Esophagus muscularis mucosa (tissue), 4 donors: ENCODE data around the gene WRNIP1. TPM values are rescaled to one million over a fixed set of nuclear protein-coding genes. Genes with fewer than 3 reads are reported as not detected.

Experiments used
- DNase-seq: peaks from one replicate; pipeline ENCODE4 v3.0.0-alpha.2; 2017; ENCODE audit errors: extremely low spot score
- H3K27ac ChIP-seq, 4 donors: fragments of 200-600 bp; sonication (generic); replicated peaks in 1 of 4; 1 replicate in 3 of 4; 2 replicates in 1 of 4; pipeline ENCODE4 v1.5.1; 2016 to 2019; ENCODE audit warnings: mild to moderate bottlenecking in 1 of 4
- H3K27me3 ChIP-seq, 4 donors: fragments of 200-600 bp; sonication (generic); one replicate each; pipeline versions ENCODE4 v1.5.1 to v1.6.0; 2016 to 2019
- H3K36me3 ChIP-seq, 4 donors: fragments of 200-600 bp; sonication (generic); one replicate each; pipeline ENCODE4 v1.5.1; 2016 to 2019
- H3K4me1 ChIP-seq, 4 donors: fragments of 200-600 bp; sonication (generic); one replicate each; pipeline ENCODE4 v1.5.1; 2016 to 2019
- H3K4me3 ChIP-seq, 4 donors: fragments of 200-600 bp; sonication (generic); 1 replicate in 2 of 4; 2 replicates in 2 of 4; pipeline ENCODE4 v1.5.1; 2016 to 2019; ENCODE audit warnings: mild to moderate bottlenecking in 4 of 4, moderate library complexity in 1 of 4
- H3K9me3 ChIP-seq, 4 donors: fragments of 200-600 bp; sonication (generic); 1 replicate in 3 of 4; 2 replicates in 1 of 4; pipeline ENCODE4 v1.5.1; 2016 to 2019
- CTCF ChIP-seq, 3 experiments: fragments of 200-600 bp in 2 of 3; fragments of 450-650 bp in 1 of 3; sonication (generic) in 2 of 3; IDR thresholded peaks; one replicate each; pipeline ENCODE4 v1.5.1; 2017 to 2019; ENCODE audit warnings: antibody characterized with exemption in 3 of 3, mild to moderate bottlenecking in 2 of 3, moderate library complexity in 1 of 3
- EP300 ChIP-seq: sonication (generic); formaldehyde crosslinking; IDR thresholded peaks from one replicate; pipeline ENCODE4 v1.6.1; 2017; ENCODE audit warnings: antibody characterized with exemption
- POLR2A ChIP-seq: fragments of 450-650 bp; IDR thresholded peaks from one replicate; pipeline ENCODE4 v1.6.1; 2017; ENCODE audit warnings: antibody characterized with exemption, moderate library complexity, mild to moderate bottlenecking, low read depth
- POLR2AphosphoS5 ChIP-seq, 2 donors: sonication (generic); formaldehyde crosslinking; IDR thresholded peaks; one replicate each; pipeline ENCODE4 v1.6.1; 2017; ENCODE audit warnings: antibody characterized with exemption in 2 of 2
- WGBS: methylation state at CpG from one replicate; pipeline ENCODE4 v1.1.5; 2018; 5-methylcytosine and 5-hydroxymethylcytosine counted together
- intact Hi-C: fragments of 100-400 bp; cut with DNase I; formaldehyde crosslinking; loops from one replicate; pipeline ENCODE4 v1.15.1; 2023
- total RNA-seq, 4 donors: library from RNA; depleted of rRNA; stranded (reverse); fragments of >200 nt; gene quantifications; one replicate each; pipeline versions ENCODE4 v1.1.0 to v1.2.1, GENCODE V29; 2016

The WRNIP1 gene
- total RNA-seq, 4 donors from 2014 or later: 55.2 to 77.2 (median 63.7) TPM

GRCh38 chr6:2772840-2773239 lies 7.6 kb downstream of the WRNIP1 start:
- no peaks in the 10 kb centered on the region for H3K9me3 ChIP-seq
- no peak for TF ChIP-seq EP300
- TF ChIP-seq POLR2A: no peak
- TF ChIP-seq CTCF (IDR thresholded peaks at IDR 0.05): no peak
- no peak for TF ChIP-seq POLR2AphosphoS5 (IDR thresholded peaks at IDR 0.05)
- no peak overlapping the region for H3K4me3 ChIP-seq
- H3K27ac ChIP-seq: no peak overlapping the region
- no peaks in the 10 kb centered on the region for H3K27me3 ChIP-seq
- 74% methylated on average over 3 of the region's 3 CpGs for WGBS
- H3K36me3 ChIP-seq: peaks cover 0 to 22% (median 16%) of the 10 kb centered on the region in 4 donors
- intact Hi-C loops: no loop called here
- peaks cover 42 to 71% (median 56%) of the 10 kb centered on the region in 4 donors for H3K4me1 ChIP-seq
- DNase-seq: no peak

- peaks cover 36 to 65% (median 50%) of the 10 kb centered on the region in 4 donors for H3K4me1 ChIP-seq
- H3K9me3 ChIP-seq: no peaks in the 10 kb centered on the region
- no peak for DNase-seq
- H3K27me3 ChIP-seq: no peaks in the 10 kb centered on the region
- 52% methylated on average over 3 of the region's 3 CpGs for WGBS
- H3K27ac ChIP-seq: no peak overlapping the region
- TF ChIP-seq CTCF (IDR thresholded peaks at IDR 0.05) (no peak), EP300 (no peak), POLR2AphosphoS5 (IDR thresholded peaks at IDR 0.05) (no peak), POLR2A (no peak)
- peaks cover 1 to 25% (median 16%) of the 10 kb centered on the region in 4 donors for H3K36me3 ChIP-seq
- no peak overlapping the region for H3K4me3 ChIP-seq
- intact Hi-C loops: no loop called here
Measured at GRCh38 chr6:2773449-2773848, 8.3 kb downstream of the WRNIP1 start.

GRCh38 chr6:2775003-2775402 lies 9.8 kb downstream of the WRNIP1 start:
- H3K9me3 ChIP-seq: no peaks in the 10 kb centered on the region
- H3K36me3 ChIP-seq: peaks cover 7 to 38% (median 27%) of the 10 kb centered on the region in 4 donors
- no peak for TF ChIP-seq EP300
- no peak for TF ChIP-seq POLR2A
- no peak for TF ChIP-seq CTCF (IDR thresholded peaks at IDR 0.05)
- TF ChIP-seq POLR2AphosphoS5 (IDR thresholded peaks at IDR 0.05): no peak
- H3K4me1 ChIP-seq: peaks cover 21 to 51% (median 37%) of the 10 kb centered on the region in 4 donors
- H3K4me3 ChIP-seq: no peak overlapping the region
- WGBS: 90% methylated on average over 1 of the region's 1 CpG
- H3K27me3 ChIP-seq: no peaks in the 10 kb centered on the region
- H3K27ac ChIP-seq: no peak overlapping the region
- intact Hi-C loops: no loop called here
- DNase-seq: no peak

GRCh38 chr6:2777249-2777648 lies 12.1 kb downstream of the WRNIP1 start:
- WGBS: 95% methylated on average over 3 of the region's 3 CpGs

More at GRCh38 chr6:2777249-2777648, 12.1 kb downstream of the WRNIP1 start:
- intact Hi-C loops: no loop called here
- Histone ChIP-seq H3K36me3 (peaks cover 7 to 50% (median 42%) of the 10 kb centered on the region in 4 donors), H3K4me1 (peaks cover 14 to 33% (median 23%) of the 10 kb centered on the region in 4 donors), H3K27ac (no peak overlapping the region), H3K9me3 (no peaks in the 10 kb centered on the region), H3K27me3 (no peaks in the 10 kb centered on the region), H3K4me3 (no peak overlapping the region)
- no peak for TF ChIP-seq CTCF (IDR thresholded peaks at IDR 0.05)
- TF ChIP-seq EP300: no peak
- TF ChIP-seq POLR2AphosphoS5 (IDR thresholded peaks at IDR 0.05): no peak
- no peak for TF ChIP-seq POLR2A
- no peak for DNase-seq
